DOHH2 (cell line): Measurements from ENCODE around the gene PRDX4.

Source experiments
- H3F3A ChIP-seq: fragments of 200-600 bp; sonication (generic), shearing (Covaris generic); 2 replicates; pipeline ENCODE4 v1.6.0; 2016; ENCODE audit warnings: antibody characterized with exemption, mild to moderate bottlenecking; ENCODE audit not compliant: control insufficient read depth, insufficient read depth
- H3K27ac ChIP-seq: fragments of 200-600 bp; sonication (generic); 2 replicates; pipeline ENCODE4 v1.5.1; 2014; ENCODE audit warnings: low read depth, mild to moderate bottlenecking, low read length, moderate library complexity
- H3K27me3 ChIP-seq: fragments of 200-600 bp; sonication (generic); 2 replicates; pipeline ENCODE4 v1.6.1; 2014; ENCODE audit warnings: mild to moderate bottlenecking, low read length, mixed read lengths; ENCODE audit not compliant: control insufficient read depth
- H3K36me3 ChIP-seq: fragments of 200-600 bp; sonication (generic); 2 replicates; pipeline ENCODE4 v1.6.1; 2014; ENCODE audit warnings: mild to moderate bottlenecking, low read length, moderate library complexity, mixed read lengths; ENCODE audit not compliant: control insufficient read depth
- H3K4me1 ChIP-seq: fragments of 200-600 bp; sonication (generic); 2 replicates; pipeline ENCODE4 v1.6.1; 2014; ENCODE audit warnings: mild to moderate bottlenecking, low read length, mixed read lengths; ENCODE audit not compliant: control insufficient read depth
- H3K4me2 ChIP-seq: fragments of 200-600 bp; sonication (generic); 2 replicates; pipeline ENCODE4 v1.6.0; 2014; ENCODE audit warnings: mild to moderate bottlenecking, low read length, moderate library complexity
- H3K4me3 ChIP-seq: fragments of 200-600 bp; sonication (generic); 2 replicates; pipeline ENCODE4 v1.5.1; 2014; ENCODE audit warnings: mild to moderate bottlenecking, low read length, mixed read lengths
- H3K79me2 ChIP-seq: fragments of 200-600 bp; sonication (generic); 2 replicates; pipeline ENCODE4 v1.6.1; 2014; ENCODE audit warnings: mild to moderate bottlenecking, low read length, mixed read lengths; ENCODE audit not compliant: control insufficient read depth
- H3K9me2 ChIP-seq: fragments of 200-600 bp; sonication (generic); replicated peaks from 2 replicates; pipeline ENCODE4 v1.6.1; 2014; ENCODE audit warnings: mild to moderate bottlenecking, low read length, mixed read lengths; ENCODE audit not compliant: control insufficient read depth
- H3K9me3 ChIP-seq: fragments of 200-600 bp; sonication (generic); 2 replicates; pipeline ENCODE4 v1.6.1; 2014; ENCODE audit warnings: antibody characterized with exemption, low read length, mixed read lengths; ENCODE audit not compliant: control insufficient read depth, insufficient read depth
- H4K20me1 ChIP-seq: fragments of 200-600 bp; sonication (generic); 2 replicates; pipeline ENCODE4 v1.6.0; 2014; ENCODE audit warnings: low read depth, mild to moderate bottlenecking, antibody characterized with exemption, low read length, moderate library complexity; ENCODE audit not compliant: control insufficient read depth, insufficient read depth
- EZH2phosphoT487 ChIP-seq: fragments of 200-600 bp; sonication (generic); IDR thresholded peaks from 2 replicates; pipeline ENCODE4 v1.6.1; 2017; ENCODE audit warnings: borderline replicate concordance, mild to moderate bottlenecking, antibody characterized with exemption, low read length, moderate library complexity, mixed read lengths
- TF ChIP-seq, protein P1 (sequence below): fragments of 200-600 bp; sonication (generic); IDR thresholded peaks from one replicate; pipeline ENCODE4 v1.5.1; 2014; ENCODE audit warnings: antibody characterized with exemption, mild to moderate bottlenecking, low read depth, low read length; ENCODE audit not compliant: poor library complexity, severe bottlenecking

The PRDX4 gene

DNA sequence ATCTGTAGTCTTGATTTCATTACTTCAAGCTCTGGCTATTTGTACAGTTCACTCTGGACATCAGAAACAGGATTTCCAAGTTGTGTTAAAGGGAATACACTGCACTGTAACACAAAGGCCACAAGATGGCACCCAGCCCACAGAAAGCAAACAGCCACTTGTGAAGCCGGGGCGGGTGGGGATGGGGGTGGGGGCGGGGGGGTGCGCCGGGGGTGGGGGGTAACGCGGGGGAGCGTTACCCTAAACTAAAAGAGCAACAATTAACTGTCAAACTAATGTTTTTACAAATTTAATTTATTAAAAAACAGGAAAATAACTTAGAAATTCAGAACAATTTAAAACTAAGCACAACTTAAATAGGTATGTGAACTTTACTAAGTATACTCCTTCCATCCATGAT is 27.3 kb downstream of the PRDX4 start:
- Histone ChIP-seq H3K4me1 (no peaks in the 10 kb centered on the region), H3K27ac (no peak overlapping the region), H4K20me1 (no peaks in the 10 kb centered on the region), H3K4me3 (peak overlapping the region; percentile 37; the same call in 1 of the 2 replicates), H3F3A (no peaks in the 10 kb centered on the region), H3K27me3 (no peaks in the 10 kb centered on the region), H3K79me2 (no peaks in the 10 kb centered on the region), H3K36me3 (no peaks in the 10 kb centered on the region), H3K9me2 (no peaks in the 10 kb centered on the region), H3K4me2 (peak overlapping the region; percentile 50), H3K9me3 (no peaks in the 10 kb centered on the region)
- TF ChIP-seq EZH2phosphoT487: no peak
- TF ChIP-seq, protein P1, sequence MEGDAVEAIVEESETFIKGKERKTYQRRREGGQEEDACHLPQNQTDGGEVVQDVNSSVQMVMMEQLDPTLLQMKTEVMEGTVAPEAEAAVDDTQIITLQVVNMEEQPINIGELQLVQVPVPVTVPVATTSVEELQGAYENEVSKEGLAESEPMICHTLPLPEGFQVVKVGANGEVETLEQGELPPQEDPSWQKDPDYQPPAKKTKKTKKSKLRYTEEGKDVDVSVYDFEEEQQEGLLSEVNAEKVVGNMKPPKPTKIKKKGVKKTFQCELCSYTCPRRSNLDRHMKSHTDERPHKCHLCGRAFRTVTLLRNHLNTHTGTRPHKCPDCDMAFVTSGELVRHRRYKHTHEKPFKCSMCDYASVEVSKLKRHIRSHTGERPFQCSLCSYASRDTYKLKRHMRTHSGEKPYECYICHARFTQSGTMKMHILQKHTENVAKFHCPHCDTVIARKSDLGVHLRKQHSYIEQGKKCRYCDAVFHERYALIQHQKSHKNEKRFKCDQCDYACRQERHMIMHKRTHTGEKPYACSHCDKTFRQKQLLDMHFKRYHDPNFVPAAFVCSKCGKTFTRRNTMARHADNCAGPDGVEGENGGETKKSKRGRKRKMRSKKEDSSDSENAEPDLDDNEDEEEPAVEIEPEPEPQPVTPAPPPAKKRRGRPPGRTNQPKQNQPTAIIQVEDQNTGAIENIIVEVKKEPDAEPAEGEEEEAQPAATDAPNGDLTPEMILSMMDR: no peak

DNA sequence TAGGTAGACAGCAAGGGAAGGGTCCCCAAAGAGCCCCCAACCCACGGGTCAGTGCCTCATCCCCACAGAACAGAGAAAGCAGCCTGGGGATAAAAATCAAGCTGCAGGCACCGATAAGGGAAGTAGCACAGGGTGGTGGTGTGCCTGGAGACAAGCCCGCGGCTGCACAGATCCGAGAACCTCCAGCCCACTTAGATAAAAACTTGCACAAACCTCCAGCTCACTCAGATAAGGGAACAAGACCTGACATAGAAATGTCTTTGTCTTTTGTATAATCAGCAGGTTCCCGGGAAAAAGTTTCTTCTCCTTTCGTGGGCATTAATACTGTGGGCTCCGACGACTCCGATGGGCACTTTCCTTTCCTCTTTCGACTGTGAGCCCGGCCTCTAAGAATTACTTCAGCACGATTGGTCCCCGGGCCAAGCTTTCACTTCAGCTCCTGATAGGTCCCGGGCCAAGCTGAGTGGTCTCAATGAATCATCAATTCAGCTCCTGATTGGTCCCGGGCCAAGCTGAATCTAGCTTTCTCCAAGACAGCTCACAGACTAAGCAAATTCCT is 32.4 kb downstream of the PRDX4 start:
- peaks cover 3% of the 10 kb centered on the region; the same call in 1 of the 2 replicates for H3K36me3 ChIP-seq
- TF ChIP-seq, protein P1: no peak
- TF ChIP-seq EZH2phosphoT487: no peak
- no peak overlapping the region for H3K4me3 ChIP-seq
- no peaks in the 10 kb centered on the region for H4K20me1 ChIP-seq
- no peaks in the 10 kb centered on the region for H3K4me1 ChIP-seq
- no peaks in the 10 kb centered on the region for H3F3A ChIP-seq
- no peak overlapping the region for H3K4me2 ChIP-seq
- no peak overlapping the region for H3K27ac ChIP-seq
- no peaks in the 10 kb centered on the region for H3K9me2 ChIP-seq
- no peaks in the 10 kb centered on the region for H3K9me3 ChIP-seq
- H3K27me3 ChIP-seq: no peaks in the 10 kb centered on the region
- H3K79me2 ChIP-seq: no peaks in the 10 kb centered on the region

DNA sequence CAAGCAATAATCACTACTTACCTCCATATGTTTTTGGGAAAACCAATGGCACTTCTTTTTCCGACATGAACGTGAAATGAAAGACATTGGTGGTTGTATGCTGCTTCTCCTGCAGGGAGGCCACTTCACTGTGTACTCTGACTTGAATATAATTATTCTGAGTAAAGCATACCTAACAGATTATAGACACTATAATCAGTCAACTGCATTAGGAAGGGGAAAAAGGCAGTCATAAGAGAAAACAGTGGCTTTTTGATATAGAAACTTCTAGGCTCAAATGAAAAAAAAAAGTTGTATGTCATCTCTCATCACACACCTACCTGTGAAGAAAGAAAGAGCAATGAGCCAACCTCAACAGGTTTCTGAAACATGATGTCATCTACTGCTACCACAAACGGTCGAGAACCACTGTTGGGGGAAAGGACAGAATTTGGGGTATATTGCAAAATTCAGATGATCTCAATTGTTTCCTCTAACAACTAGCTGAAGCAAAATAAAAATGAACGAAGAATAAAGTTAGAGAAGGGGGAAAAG is 37.4 kb downstream of the PRDX4 start:
- H3K4me1 ChIP-seq: no peaks in the 10 kb centered on the region
- H3K4me3 ChIP-seq: no peak overlapping the region
- H4K20me1 ChIP-seq: no peaks in the 10 kb centered on the region
- no peaks in the 10 kb centered on the region for H3K79me2 ChIP-seq
- H3K4me2 ChIP-seq: no peak overlapping the region
- H3K9me3 ChIP-seq: no peaks in the 10 kb centered on the region
- H3K27ac ChIP-seq: no peak overlapping the region
- H3K36me3 ChIP-seq: peaks cover 17% of the 10 kb centered on the region
- H3F3A ChIP-seq: no peaks in the 10 kb centered on the region
- no peak for TF ChIP-seq EZH2phosphoT487
- TF ChIP-seq, protein P1: no peak
- H3K27me3 ChIP-seq: no peaks in the 10 kb centered on the region
- no peaks in the 10 kb centered on the region for H3K9me2 ChIP-seq
